MM.1S (cell line): ENCODE measurements around the gene IL37.

Experiments used
- EZH2 ChIP-seq: fragments of 300-600 bp; sonication (generic); optimal IDR thresholded peaks from 2 replicates; pipeline ENCODE3; 2017; ENCODE audit warnings: low read depth, mild to moderate bottlenecking, antibody characterized with exemption, low read length, mixed read lengths
- TF ChIP-seq, protein P1 (sequence below): fragments of 300-600 bp; sonication (generic); IDR thresholded peaks from 2 replicates; pipeline ENCODE4 v1.5.1; 2016; ENCODE audit warnings: antibody characterized with exemption, low read length, mixed read lengths

DNA sequence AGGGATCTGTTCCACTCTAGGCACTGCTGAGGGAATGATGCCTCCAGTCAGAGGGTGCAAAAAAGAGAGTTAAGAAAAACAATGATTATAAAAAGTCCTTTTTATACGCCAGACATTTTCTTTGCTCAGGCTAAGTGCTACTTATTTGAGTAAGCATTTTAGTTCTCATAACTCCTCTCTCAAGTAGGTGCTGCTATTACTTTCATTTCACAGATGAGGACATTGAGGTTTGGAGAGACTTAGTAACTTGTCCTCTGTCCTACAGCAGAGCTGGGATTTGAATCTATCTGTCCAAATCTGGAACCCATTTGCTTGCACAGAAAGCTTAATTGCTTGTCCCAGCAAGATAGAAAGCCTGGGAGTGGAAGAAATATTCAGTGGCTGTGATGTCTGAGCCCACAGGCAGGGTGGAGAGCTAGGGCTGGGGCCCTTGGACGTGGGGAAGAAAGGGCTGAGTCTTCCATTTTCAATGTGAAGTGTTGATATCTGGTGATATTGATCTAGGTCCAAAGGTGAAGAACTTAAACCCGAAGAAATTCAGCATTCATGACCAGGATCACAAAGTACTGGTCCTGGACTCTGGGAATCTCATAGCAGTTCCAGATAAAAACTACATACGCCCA, 5.8 kb downstream of the IL37 start:
- TF ChIP-seq, protein P1, sequence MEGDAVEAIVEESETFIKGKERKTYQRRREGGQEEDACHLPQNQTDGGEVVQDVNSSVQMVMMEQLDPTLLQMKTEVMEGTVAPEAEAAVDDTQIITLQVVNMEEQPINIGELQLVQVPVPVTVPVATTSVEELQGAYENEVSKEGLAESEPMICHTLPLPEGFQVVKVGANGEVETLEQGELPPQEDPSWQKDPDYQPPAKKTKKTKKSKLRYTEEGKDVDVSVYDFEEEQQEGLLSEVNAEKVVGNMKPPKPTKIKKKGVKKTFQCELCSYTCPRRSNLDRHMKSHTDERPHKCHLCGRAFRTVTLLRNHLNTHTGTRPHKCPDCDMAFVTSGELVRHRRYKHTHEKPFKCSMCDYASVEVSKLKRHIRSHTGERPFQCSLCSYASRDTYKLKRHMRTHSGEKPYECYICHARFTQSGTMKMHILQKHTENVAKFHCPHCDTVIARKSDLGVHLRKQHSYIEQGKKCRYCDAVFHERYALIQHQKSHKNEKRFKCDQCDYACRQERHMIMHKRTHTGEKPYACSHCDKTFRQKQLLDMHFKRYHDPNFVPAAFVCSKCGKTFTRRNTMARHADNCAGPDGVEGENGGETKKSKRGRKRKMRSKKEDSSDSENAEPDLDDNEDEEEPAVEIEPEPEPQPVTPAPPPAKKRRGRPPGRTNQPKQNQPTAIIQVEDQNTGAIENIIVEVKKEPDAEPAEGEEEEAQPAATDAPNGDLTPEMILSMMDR, result no peak
- no peak for TF ChIP-seq EZH2
